Measurements from ENCODE around the gene TCN1. TPM values are rescaled to one million over a fixed set of nuclear protein-coding genes. Genes with fewer than 3 reads are reported as not detected.

Gene TCN1
- total and polyA plus RNA-seq, 9 of the 15 experiments (the other 6 are each of a cell fraction or from before 2014, with no cell fraction given), result 0.63 to 25.9 (median 8.0) TPM

DNA sequence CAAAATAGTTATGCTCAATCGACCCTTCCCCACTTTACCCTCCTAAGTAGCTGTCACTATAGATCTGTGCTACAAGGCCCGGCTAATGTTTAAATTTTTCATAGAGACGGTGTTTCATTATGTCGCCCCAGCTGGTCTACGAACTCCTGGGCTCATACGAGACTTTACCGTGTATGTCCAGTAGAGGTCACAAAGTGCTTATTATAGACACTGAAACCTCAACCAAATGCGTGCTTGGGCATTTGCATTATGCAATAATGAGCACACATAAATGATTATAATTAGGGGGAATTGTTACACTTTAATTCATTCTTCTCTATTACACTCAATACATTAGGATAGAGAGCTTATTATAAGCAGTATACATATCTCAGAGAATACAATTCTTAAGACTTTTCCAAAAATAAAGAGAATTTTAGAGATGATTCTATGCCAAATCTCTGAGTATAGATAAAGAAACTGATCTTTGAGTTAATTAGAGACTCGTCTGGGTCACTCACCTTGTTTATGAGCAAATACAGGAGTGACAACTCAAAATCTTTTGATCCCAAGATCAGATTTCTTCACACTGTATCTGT lies 43.2 kb downstream of the TCN1 start (continued):
- TF ChIP-seq RBBP5 (IDR thresholded peaks at IDR 0.05; ENCODE audit: borderline replicate concordance, insufficient read depth, low read length, poor library complexity, severe bottlenecking) (no peak), ZNF57 (CRISPR knock-in tag; IDR thresholded peaks at IDR 0.05) (no peak), KAT2B (IDR thresholded peaks at IDR 0.05; ENCODE audit: low read depth, low read length) (no peak), U2AF2 (optimal IDR thresholded peaks at IDR 0.05; ENCODE audit: low read depth, low read length) (no peak), KLF10 (CRISPR knock-in tag; IDR thresholded peaks at IDR 0.05) (no peak), ZNF717 (CRISPR knock-in tag; IDR thresholded peaks at IDR 0.05) (no peak), KLF13 (tag; IDR thresholded peaks at IDR 0.05; ENCODE audit: borderline replicate concordance, low read depth) (no peak), ZNF121 (CRISPR knock-in tag; conservative IDR thresholded peaks at IDR 0.05) (no peak), TRIM24 (IDR thresholded peaks at IDR 0.05) (peak; percentile 10 to 42; a peak in 1 of 4 replicates), SMARCA5 (IDR thresholded peaks at IDR 0.05) (no peak), BRCA1 (IDR thresholded peaks at IDR 0.05) (no peak), BRCA1 (CRISPR knock-in tag; IDR thresholded peaks at IDR 0.05) (no peak), ZNF3 (CRISPR knock-in tag; IDR thresholded peaks at IDR 0.05) (no peak)
- TF ChIP-seq, protein P1, sequence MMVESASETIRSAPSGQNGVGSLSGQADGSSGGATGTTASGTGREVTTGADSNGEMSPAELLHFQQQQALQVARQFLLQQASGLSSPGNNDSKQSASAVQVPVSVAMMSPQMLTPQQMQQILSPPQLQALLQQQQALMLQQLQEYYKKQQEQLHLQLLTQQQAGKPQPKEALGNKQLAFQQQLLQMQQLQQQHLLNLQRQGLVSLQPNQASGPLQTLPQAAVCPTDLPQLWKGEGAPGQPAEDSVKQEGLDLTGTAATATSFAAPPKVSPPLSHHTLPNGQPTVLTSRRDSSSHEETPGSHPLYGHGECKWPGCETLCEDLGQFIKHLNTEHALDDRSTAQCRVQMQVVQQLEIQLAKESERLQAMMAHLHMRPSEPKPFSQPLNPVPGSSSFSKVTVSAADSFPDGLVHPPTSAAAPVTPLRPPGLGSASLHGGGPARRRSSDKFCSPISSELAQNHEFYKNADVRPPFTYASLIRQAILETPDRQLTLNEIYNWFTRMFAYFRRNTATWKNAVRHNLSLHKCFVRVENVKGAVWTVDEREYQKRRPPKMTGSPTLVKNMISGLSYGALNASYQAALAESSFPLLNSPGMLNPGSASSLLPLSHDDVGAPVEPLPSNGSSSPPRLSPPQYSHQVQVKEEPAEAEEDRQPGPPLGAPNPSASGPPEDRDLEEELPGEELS (CRISPR knock-in tag; IDR thresholded peaks at IDR 0.05; ENCODE audit: borderline replicate concordance), result no peak
- TF ChIP-seq, protein P2, sequence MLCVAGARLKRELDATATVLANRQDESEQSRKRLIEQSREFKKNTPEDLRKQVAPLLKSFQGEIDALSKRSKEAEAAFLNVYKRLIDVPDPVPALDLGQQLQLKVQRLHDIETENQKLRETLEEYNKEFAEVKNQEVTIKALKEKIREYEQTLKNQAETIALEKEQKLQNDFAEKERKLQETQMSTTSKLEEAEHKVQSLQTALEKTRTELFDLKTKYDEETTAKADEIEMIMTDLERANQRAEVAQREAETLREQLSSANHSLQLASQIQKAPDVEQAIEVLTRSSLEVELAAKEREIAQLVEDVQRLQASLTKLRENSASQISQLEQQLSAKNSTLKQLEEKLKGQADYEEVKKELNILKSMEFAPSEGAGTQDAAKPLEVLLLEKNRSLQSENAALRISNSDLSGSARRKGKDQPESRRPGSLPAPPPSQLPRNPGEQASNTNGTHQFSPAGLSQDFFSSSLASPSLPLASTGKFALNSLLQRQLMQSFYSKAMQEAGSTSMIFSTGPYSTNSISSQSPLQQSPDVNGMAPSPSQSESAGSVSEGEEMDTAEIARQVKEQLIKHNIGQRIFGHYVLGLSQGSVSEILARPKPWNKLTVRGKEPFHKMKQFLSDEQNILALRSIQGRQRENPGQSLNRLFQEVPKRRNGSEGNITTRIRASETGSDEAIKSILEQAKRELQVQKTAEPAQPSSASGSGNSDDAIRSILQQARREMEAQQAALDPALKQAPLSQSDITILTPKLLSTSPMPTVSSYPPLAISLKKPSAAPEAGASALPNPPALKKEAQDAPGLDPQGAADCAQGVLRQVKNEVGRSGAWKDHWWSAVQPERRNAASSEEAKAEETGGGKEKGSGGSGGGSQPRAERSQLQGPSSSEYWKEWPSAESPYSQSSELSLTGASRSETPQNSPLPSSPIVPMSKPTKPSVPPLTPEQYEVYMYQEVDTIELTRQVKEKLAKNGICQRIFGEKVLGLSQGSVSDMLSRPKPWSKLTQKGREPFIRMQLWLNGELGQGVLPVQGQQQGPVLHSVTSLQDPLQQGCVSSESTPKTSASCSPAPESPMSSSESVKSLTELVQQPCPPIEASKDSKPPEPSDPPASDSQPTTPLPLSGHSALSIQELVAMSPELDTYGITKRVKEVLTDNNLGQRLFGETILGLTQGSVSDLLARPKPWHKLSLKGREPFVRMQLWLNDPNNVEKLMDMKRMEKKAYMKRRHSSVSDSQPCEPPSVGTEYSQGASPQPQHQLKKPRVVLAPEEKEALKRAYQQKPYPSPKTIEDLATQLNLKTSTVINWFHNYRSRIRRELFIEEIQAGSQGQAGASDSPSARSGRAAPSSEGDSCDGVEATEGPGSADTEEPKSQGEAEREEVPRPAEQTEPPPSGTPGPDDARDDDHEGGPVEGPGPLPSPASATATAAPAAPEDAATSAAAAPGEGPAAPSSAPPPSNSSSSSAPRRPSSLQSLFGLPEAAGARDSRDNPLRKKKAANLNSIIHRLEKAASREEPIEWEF (CRISPR knock-in tag; IDR thresholded peaks at IDR 0.05), result no peak
- TF ChIP-seq, protein P3, sequence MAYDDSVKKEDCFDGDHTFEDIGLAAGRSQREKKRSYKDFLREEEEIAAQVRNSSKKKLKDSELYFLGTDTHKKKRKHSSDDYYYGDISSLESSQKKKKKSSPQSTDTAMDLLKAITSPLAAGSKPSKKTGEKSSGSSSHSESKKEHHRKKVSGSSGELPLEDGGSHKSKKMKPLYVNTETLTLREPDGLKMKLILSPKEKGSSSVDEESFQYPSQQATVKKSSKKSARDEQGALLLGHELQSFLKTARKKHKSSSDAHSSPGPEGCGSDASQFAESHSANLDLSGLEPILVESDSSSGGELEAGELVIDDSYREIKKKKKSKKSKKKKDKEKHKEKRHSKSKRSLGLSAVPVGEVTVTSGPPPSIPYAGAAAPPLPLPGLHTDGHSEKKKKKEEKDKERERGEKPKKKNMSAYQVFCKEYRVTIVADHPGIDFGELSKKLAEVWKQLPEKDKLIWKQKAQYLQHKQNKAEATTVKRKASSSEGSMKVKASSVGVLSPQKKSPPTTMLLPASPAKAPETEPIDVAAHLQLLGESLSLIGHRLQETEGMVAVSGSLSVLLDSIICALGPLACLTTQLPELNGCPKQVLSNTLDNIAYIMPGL (CRISPR knock-in tag; IDR thresholded peaks at IDR 0.05), result no peak

All from K562 (cell line).